PC-3 (cell line): ENCODE data around the gene ZNF132. TPM values are rescaled to one million over a fixed set of nuclear protein-coding genes. Genes with fewer than 3 reads are reported as not detected.
"Not testable (repeated sequence)": the region's sequence is repeated elsewhere in the genome, so short reads cannot be mapped to it uniquely, and the experiment has no call there.

Source experiments
- ATAC-seq: fragments of 200-7000 bp; cut with Tn5 transposase; 2 replicates; pipeline ENCODE4 v1.9.1; 2020; ENCODE audit warnings: mild to moderate bottlenecking, moderate library complexity
- BruUV-seq: library from RNA; stranded (reverse); fragments of 400-500 nt; replicated peaks from 2 replicates; lab custom pipeline; 2021; lab: Mats Ljungman, UMichigan
- CTCF ChIA-PET: fragments of 300-600 bp; sonication (Branson Sonifier 250); formaldehyde crosslinking; loops from one replicate; lab custom pipeline; 2022; ENCODE audit warnings: antibody characterized with exemption; lab: Charles Lee
- POLR2A ChIA-PET: fragments of 300-600 bp; sonication (Branson Sonifier 250); formaldehyde crosslinking; loops from one replicate; lab custom pipeline; 2022; ENCODE audit warnings: antibody characterized with exemption; ENCODE audit not compliant: unreplicated experiment; lab: Charles Lee
- DNase-seq: peaks from one replicate; pipeline ENCODE4 v3.0.0-alpha.2; 2015
- H2AFZ ChIP-seq: fragments of 300-600 bp; sonication (generic); 2 replicates; pipeline ENCODE4 v1.6.0; 2016; ENCODE audit warnings: antibody characterized with exemption, low read length
- H3F3A ChIP-seq: fragments of 300-600 bp; sonication (generic); one replicate; pipeline ENCODE4 v1.6.0; 2017; ENCODE audit warnings: antibody characterized with exemption, low read length, control low read depth, mild to moderate bottlenecking; ENCODE audit not compliant: unreplicated experiment
- H3K27ac ChIP-seq: fragments of 300-600 bp; sonication (generic); 2 replicates; pipeline ENCODE4 v1.5.1; 2016; ENCODE audit warnings: mild to moderate bottlenecking, low read length
- H3K27me3 ChIP-seq: fragments of 300-600 bp; sonication (generic); 2 replicates; pipeline ENCODE4 v1.6.1; 2016; ENCODE audit warnings: low read length, mixed read lengths
- H3K36me3 ChIP-seq: fragments of 300-600 bp; sonication (generic); 2 replicates; pipeline ENCODE4 v1.6.1; 2016; ENCODE audit warnings: low read depth, mixed run types, low read length, mixed read lengths
- H3K4me1 ChIP-seq: fragments of 300-600 bp; sonication (generic); 2 replicates; pipeline ENCODE4 v1.5.1; 2016; ENCODE audit warnings: low read length; ENCODE audit not compliant: insufficient read depth
- H3K4me2 ChIP-seq: fragments of 300-600 bp; sonication (generic); 2 replicates; pipeline ENCODE4 v1.6.0; 2016; ENCODE audit warnings: low read length
- H3K4me3 ChIP-seq: fragments of 300-600 bp; sonication (generic); 2 replicates; pipeline ENCODE4 v1.5.1; 2016; ENCODE audit warnings: mild to moderate bottlenecking, low read length, mixed read lengths
- H3K79me2 ChIP-seq: fragments of 300-600 bp; sonication (generic); 2 replicates; pipeline ENCODE4 v1.6.1; 2017; ENCODE audit warnings: low read length, mixed read lengths
- H3K9ac ChIP-seq: fragments of 300-600 bp; sonication (generic); 2 replicates; pipeline ENCODE4 v1.6.0; 2016; ENCODE audit warnings: mild to moderate bottlenecking, low read length
- H3K9me2 ChIP-seq: fragments of 300-600 bp; sonication (generic); replicated peaks from 2 replicates; pipeline ENCODE4 v1.6.1; 2016; ENCODE audit warnings: mixed run types, low read length, mixed read lengths
- H3K9me3 ChIP-seq: fragments of 300-600 bp; sonication (generic); 2 replicates; pipeline ENCODE4 v1.6.1; 2016; ENCODE audit warnings: low read length, mixed read lengths
- H4K20me1 ChIP-seq: fragments of 300-600 bp; sonication (generic); 2 replicates; pipeline ENCODE4 v1.6.1; 2016; ENCODE audit warnings: low read length, mixed read lengths
- CTCF ChIP-seq: fragments of 300-600 bp; sonication (generic); conservative IDR thresholded peaks from 2 replicates; pipeline ENCODE4 v1.5.1; 2017; ENCODE audit warnings: antibody characterized with exemption, low read depth, mild to moderate bottlenecking, low read length
- EZH2 ChIP-seq: fragments of 300-600 bp; sonication (generic); IDR thresholded peaks from one replicate; pipeline ENCODE4 v1.6.1; 2017; ENCODE audit warnings: antibody characterized with exemption, mild to moderate bottlenecking, low read length; ENCODE audit not compliant: unreplicated experiment
- EZH2phosphoT487 ChIP-seq: fragments of 300-600 bp; sonication (generic); IDR thresholded peaks from 2 replicates; pipeline ENCODE4 v1.6.1; 2018; ENCODE audit warnings: mild to moderate bottlenecking, antibody characterized with exemption, low read length, borderline replicate concordance
- intact Hi-C: fragments of 100-400 bp; cut with micrococcal nuclease; formaldehyde crosslinking; loops from 2 replicates; pipeline ENCODE4 v1.9.0; 2023
- total RNA-seq: library from RNA; depleted of rRNA; stranded (reverse); fragments of >200 nt; gene quantifications from 2 replicates; pipeline ENCODE4 v1.2.3, GENCODE V29; 2014

ZNF132 gene
- total RNA-seq, 1 experiment from 2014 or later: not detected

- H4K20me1 ChIP-seq: no peaks in the 10 kb centered on the region
- peak overlapping the region; percentile 93 for H3K4me2 ChIP-seq
- H3K27ac ChIP-seq: no peak overlapping the region
- DNase-seq (no peak), ATAC-seq (no peak)
- H3K9ac ChIP-seq: no peak overlapping the region
- H3K9me2 ChIP-seq: no peaks in the 10 kb centered on the region
- no peaks in the 10 kb centered on the region for H3K9me3 ChIP-seq
- no peaks in the 10 kb centered on the region for H3K27me3 ChIP-seq
- TF ChIP-seq EZH2phosphoT487: no peak
- TF ChIP-seq CTCF: no peak
- no peak for TF ChIP-seq EZH2
- no peaks in the 10 kb centered on the region for H3F3A ChIP-seq
- H2AFZ ChIP-seq: no peak overlapping the region
- intact Hi-C loops: no loop called here
- ChIA-PET CTCF (no interaction called here), POLR2A (no interaction called here)
- no peak overlapping the region for H3K4me3 ChIP-seq
- peaks cover 2% of the 10 kb centered on the region for H3K79me2 ChIP-seq
- 0 out of 2 replicates have a peak, but pooled peaks cover 2% of the 10 kb centered on the region for H3K36me3 ChIP-seq
- peaks cover 20% of the 10 kb centered on the region for H3K4me1 ChIP-seq
- BruUV-seq: no TSS peak
Measured at GRCh38 chr19:58474291-58474996, 34.5 kb upstream of the ZNF132 start.

- Histone ChIP-seq H4K20me1 (no peaks in the 10 kb centered on the region), H3K9ac (no peak overlapping the region), H3K79me2 (peaks cover 8% of the 10 kb centered on the region), H2AFZ (no peak overlapping the region), H3K27ac (no peak overlapping the region), H3K27me3 (no peaks in the 10 kb centered on the region), H3K36me3 (0 out of 2 replicates have a peak, but pooled peaks cover 6% of the 10 kb centered on the region), H3K4me2 (no peak overlapping the region), H3K9me3 (no peaks in the 10 kb centered on the region), H3K9me2 (no peaks in the 10 kb centered on the region), H3F3A (no peaks in the 10 kb centered on the region), H3K4me3 (no peak overlapping the region), H3K4me1 (peaks cover 20% of the 10 kb centered on the region)
- ChIA-PET POLR2A (no interaction called here), CTCF (no interaction called here)
- no peak for DNase-seq
- intact Hi-C loops: no loop called here
- ATAC-seq: no peak
- no peak for TF ChIP-seq CTCF
- no peak for TF ChIP-seq EZH2phosphoT487
- TF ChIP-seq EZH2: no peak
- no TSS peak for BruUV-seq
Measured at GRCh38 chr19:58473775-58474174, 33.8 kb upstream of the ZNF132 start.

- intact Hi-C loops: no loop called here
- Histone ChIP-seq H2AFZ (no peak overlapping the region), H3K27me3 (no peaks in the 10 kb centered on the region), H3K9me3 (no peaks in the 10 kb centered on the region), H3K9me2 (no peaks in the 10 kb centered on the region), H3K27ac (no peak overlapping the region), H4K20me1 (no peaks in the 10 kb centered on the region), H3K79me2 (peaks cover 26% of the 10 kb centered on the region), H3K4me2 (no peak overlapping the region), H3K4me1 (peaks cover 23% of the 10 kb centered on the region), H3K36me3 (0 out of 2 replicates have a peak, but pooled peaks cover 6% of the 10 kb centered on the region), H3K9ac (no peak overlapping the region), H3F3A (no peaks in the 10 kb centered on the region), H3K4me3 (no peak overlapping the region)
- POLR2A ChIA-PET: no interaction called here
- TF ChIP-seq EZH2phosphoT487 (no peak), CTCF (no peak), EZH2 (no peak)
- CTCF ChIA-PET: no interaction called here
- DNase-seq: no peak
- no peak for ATAC-seq
- BruUV-seq: no TSS peak
Measured at GRCh38 chr19:58471736-58472135, 31.8 kb upstream of the ZNF132 start.

GRCh38 chr19:58470837-58471543, 31.0 kb upstream of the ZNF132 start:
- H3K9me3 ChIP-seq, CTCF ChIA-PET, H4K20me1 ChIP-seq, POLR2A ChIA-PET, H3K27me3 ChIP-seq, H2AFZ ChIP-seq, H3K36me3 ChIP-seq, H3F3A ChIP-seq, intact Hi-C loops, H3K27ac ChIP-seq, BruUV-seq, H3K4me3 ChIP-seq, H3K9me2 ChIP-seq, DNase-seq, H3K4me2 ChIP-seq, ATAC-seq, H3K9ac ChIP-seq: not testable (repeated sequence)
- Histone ChIP-seq H3K79me2 (peaks cover 26% of the 10 kb centered on the region), H3K4me1 (peaks cover 22% of the 10 kb centered on the region)
